Measurements from ENCODE around the gene HIRA. TPM values are rescaled to one million over a fixed set of nuclear protein-coding genes. Genes with fewer than 3 reads are reported as not detected.

Gene HIRA
- total RNA-seq, 1 donor from 2014 or later = 18.1 TPM

- H3K9me3 ChIP-seq (replicated peaks) = no peaks in the 10 kb centered on the region
- H3K4me3 ChIP-seq = no peak overlapping the region
- H3K27me3 ChIP-seq (ENCODE audit: low read depth) = no peaks in the 10 kb centered on the region
- no peaks in the 10 kb centered on the region for H3K4me1 ChIP-seq
- intact Hi-C loops (cut with micrococcal nuclease) = no loop called here
- no peak for DNase-seq
- no peak for TF ChIP-seq CTCF (IDR thresholded peaks at IDR 0.05; ENCODE audit: borderline replicate concordance)
- H3K36me3 ChIP-seq = peaks cover 89% of the 10 kb centered on the region
- H3K27ac ChIP-seq (replicated peaks) = no peak overlapping the region
Observed at GRCh38 chr22:19350476-19350859, 81.1 kb downstream of the HIRA start.

- H3K9me3 ChIP-seq (replicated peaks) = no peaks in the 10 kb centered on the region
- no peaks in the 10 kb centered on the region for H3K27me3 ChIP-seq (ENCODE audit: low read depth)
- DNase-seq = no peak
- intact Hi-C loops (cut with micrococcal nuclease) = no loop called here
- no peak overlapping the region for H3K4me3 ChIP-seq
- no peak for TF ChIP-seq CTCF (IDR thresholded peaks at IDR 0.05; ENCODE audit: borderline replicate concordance)
- no peak overlapping the region for H3K27ac ChIP-seq (replicated peaks)
- peaks cover 87% of the 10 kb centered on the region for H3K36me3 ChIP-seq
- H3K4me1 ChIP-seq = no peaks in the 10 kb centered on the region
Observed at GRCh38 chr22:19349778-19350475, 81.6 kb downstream of the HIRA start.

- TF ChIP-seq CTCF (IDR thresholded peaks at IDR 0.05; ENCODE audit: borderline replicate concordance) = no peak
- no peaks in the 10 kb centered on the region for H3K4me1 ChIP-seq
- no peak overlapping the region for H3K4me3 ChIP-seq
- DNase-seq = no peak
- intact Hi-C loops (cut with micrococcal nuclease) = no loop called here
- H3K27me3 ChIP-seq (ENCODE audit: low read depth) = no peaks in the 10 kb centered on the region
- no peak overlapping the region for H3K27ac ChIP-seq (replicated peaks)
- peaks cover 78% of the 10 kb centered on the region for H3K36me3 ChIP-seq
- no peaks in the 10 kb centered on the region for H3K9me3 ChIP-seq (replicated peaks)
Observed at GRCh38 chr22:19346677-19347265, 84.8 kb downstream of the HIRA start.

GRCh38 chr22:19344420-19344819, 87.1 kb downstream of the HIRA start:
- H3K36me3 ChIP-seq = peaks cover 78% of the 10 kb centered on the region
- no peaks in the 10 kb centered on the region for H3K27me3 ChIP-seq (ENCODE audit: low read depth)
- intact Hi-C loops (cut with micrococcal nuclease) = no loop called here
- H3K4me3 ChIP-seq = no peak overlapping the region
- no peak for TF ChIP-seq CTCF (IDR thresholded peaks at IDR 0.05; ENCODE audit: borderline replicate concordance)
- no peak for DNase-seq
- no peaks in the 10 kb centered on the region for H3K4me1 ChIP-seq
- H3K9me3 ChIP-seq (replicated peaks) = peaks cover 8% of the 10 kb centered on the region
- no peak overlapping the region for H3K27ac ChIP-seq (replicated peaks)

- H3K4me1 ChIP-seq = no peaks in the 10 kb centered on the region
- intact Hi-C loops (cut with micrococcal nuclease) = no loop called here
- no peak for TF ChIP-seq CTCF (IDR thresholded peaks at IDR 0.05; ENCODE audit: borderline replicate concordance)
- peaks cover 80% of the 10 kb centered on the region for H3K36me3 ChIP-seq
- H3K9me3 ChIP-seq (replicated peaks) = peaks cover 16% of the 10 kb centered on the region
- no peaks in the 10 kb centered on the region for H3K27me3 ChIP-seq (ENCODE audit: low read depth)
- H3K4me3 ChIP-seq = no peak overlapping the region
- DNase-seq = no peak
- no peak overlapping the region for H3K27ac ChIP-seq (replicated peaks)
Observed at GRCh38 chr22:19343470-19343869, 88.1 kb downstream of the HIRA start.

All from left ventricle myocardium inferior (tissue), 1 donor.